GM21390 (cell line): Measurements from ENCODE around the gene CEACAM4.

Source experiments
- ATAC-seq: cut with Tn5 transposase; IDR thresholded peaks from one replicate; pipeline ENCODE4 v1.9.1; 2021; ENCODE audit not compliant: unreplicated experiment

CEACAM4 gene

DNA sequence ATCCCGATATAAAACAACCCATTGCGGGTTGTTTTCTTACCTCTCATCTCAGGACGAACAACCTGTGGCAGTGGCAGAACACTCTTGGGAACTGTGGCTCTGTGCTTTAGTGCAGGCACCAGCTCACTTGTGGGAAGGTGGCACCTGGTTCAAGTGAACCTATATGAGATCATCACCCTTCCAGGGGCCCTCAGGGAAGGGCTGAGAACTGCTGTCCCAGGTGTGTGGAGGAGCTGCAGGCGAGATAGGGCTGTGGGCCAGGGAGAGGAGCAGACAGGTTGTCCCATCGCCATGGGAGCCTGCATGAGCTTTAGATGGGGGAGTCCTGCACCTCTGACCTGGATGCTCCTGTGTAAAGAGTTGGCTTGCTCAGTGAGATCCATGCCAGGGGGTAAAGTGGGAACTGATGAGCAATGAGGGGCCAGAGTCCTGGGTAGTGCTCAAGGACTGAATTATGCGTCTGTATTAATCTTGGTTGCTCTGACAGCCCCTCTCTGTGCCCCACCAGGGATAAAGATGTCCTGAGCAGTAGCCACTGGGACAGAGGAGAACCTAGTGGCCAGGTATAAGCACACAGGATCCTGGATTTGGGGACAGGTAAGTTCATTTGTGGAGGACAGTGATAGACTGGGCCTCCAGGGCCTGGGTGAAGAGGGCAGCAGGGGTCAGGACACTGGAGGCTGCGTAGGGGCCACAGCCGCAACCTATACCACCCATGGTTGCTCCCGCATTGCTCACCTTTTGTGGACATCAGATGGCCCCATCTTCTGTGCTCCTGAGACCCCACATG lies 8.7 kb downstream of the CEACAM4 start:
- no peak for ATAC-seq

- ATAC-seq = no peak
These were observed 9.9 kb downstream of the CEACAM4 start for GRCh38 chr19:41616792-41617621.

DNA sequence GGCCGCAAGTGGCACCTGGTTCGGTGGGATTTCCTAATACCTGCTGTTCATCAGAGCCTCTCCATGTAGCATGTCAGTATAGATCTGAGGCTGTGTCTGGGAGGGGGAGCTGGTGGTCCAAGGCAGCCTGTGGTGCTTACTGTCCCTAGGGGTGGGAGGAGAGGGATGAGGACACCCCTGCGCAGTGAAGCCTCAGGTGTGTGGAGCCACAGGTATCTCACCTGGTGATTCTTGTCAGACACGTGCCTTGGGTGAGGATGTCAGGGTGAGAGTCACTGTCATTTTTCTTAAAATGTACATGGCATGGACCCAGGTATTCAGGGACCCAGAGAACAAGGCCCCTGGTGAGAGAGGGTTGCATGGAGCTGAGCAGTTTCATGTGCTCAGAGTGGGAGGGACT lies 11.7 kb downstream of the CEACAM4 start:
- no peak for ATAC-seq

DNA sequence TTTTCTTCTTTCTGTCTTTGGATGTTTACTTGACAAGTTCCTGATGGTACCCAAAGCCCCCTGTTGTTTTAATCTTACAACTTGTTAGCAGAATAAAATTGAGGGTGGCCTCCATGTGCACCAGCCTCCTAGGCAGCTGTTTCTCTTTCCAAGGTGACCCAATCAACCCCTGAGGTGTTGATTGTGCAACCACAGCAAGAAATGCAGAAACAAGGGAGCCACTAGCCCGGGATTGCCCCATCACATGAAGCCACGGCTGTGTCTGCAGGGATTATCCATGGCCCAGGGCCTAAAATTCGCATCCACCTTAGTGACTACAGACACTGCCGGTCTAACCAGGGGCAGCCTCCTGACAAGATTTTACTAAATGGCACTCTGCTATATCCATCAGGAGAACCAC lies 14.4 kb downstream of the CEACAM4 start:
- no peak for ATAC-seq

GRCh38 chr19:41610789-41611188 lies 16.1 kb downstream of the CEACAM4 start:
- no peak for ATAC-seq

DNA sequence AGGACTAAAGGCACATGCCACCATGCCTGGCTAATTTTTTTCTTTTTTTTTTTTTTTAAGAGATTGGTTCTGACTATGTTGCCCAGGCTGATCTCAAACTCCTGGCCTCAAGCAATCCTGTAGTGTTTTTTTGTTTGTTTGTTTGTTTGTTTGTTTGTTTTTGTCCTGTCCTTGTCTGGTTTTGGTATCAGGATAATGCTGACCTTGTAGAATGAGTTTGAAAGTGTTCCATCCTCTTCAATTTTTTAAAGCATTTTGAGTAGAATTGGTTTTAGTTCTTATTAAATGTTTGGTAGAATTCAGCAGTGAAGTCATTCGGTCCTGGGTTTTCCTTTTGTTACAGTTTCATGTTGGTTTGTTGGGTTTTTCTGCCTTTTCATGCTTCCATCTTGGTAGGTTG lies 19.2 kb downstream of the CEACAM4 start:
- no peak for ATAC-seq

DNA sequence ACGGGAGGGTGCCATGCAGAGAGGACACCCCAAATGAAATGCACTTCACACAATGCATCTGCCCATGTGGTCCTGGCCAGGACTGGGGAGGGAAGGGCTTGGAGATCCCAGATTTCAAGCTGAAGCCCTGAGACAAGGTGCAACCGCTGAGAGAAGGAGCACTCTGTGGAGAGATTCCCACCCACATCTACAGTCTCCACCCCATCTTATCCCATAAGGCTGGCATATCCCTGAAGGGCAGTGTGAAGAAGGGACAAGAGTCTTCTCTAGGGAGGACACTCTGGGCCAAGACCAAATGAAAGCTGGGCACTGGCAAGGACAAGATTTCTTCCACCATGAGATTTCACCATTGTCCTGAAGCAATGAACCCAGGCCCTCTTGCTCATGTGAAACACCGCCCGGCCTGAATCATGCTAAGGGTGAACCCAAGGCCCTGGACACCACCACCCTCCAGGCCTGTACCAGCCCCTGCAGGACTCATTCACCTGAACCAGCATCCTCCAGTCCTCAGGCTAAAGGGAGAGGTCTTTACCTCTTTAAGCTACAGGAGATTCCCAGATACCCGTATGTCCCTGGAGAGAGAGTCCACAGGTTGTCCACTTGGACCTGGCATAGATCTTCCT lies 20.5 kb downstream of the CEACAM4 start:
- no peak for ATAC-seq

- no peak for ATAC-seq
These were observed 22.0 kb downstream of the CEACAM4 start for GRCh38 chr19:41604831-41605230.

DNA sequence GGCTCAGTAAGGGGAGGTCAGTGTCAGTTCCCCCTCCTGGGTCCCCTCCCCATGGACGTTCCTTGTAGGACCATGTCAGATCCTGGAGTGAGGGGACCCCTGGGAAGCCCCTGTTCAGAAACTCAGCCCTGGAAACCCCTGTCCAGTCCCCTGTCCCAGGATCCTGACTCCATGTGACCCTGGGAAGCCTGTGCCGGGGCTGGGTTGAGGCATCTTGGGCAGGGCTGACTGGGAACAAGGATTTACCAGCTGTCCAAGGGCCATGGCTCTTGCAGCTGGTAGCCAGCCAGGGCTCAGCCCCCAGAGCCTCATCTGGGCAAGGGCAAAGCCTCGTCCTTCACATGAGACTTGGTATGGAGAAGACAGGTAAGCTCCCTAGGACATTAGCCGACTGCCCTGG lies 25.1 kb downstream of the CEACAM4 start:
- ATAC-seq = no peak

GRCh38 chr19:41599175-41599966 lies 27.5 kb downstream of the CEACAM4 start:
- no peak for ATAC-seq

- no peak for ATAC-seq
These were observed 29.3 kb downstream of the CEACAM4 start for GRCh38 chr19:41597600-41598041.

DNA sequence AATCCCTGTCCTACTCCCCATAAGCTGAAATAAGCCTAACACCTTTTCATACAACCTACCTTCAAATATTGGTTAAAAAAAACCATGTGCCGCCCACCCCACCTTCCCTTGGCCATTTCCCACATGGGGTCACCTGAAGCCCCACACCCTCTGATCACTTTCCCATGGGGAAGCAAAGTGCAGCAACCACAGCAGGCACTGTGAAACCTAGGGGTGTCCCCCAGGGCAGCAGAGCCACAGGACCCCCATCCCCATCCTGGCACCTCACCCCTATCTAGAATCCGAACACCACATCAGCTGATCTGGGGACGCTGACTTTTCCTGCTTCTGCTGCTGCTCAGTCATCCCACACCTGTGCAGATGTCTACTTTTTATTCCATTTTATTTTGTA lies 31.0 kb downstream of the CEACAM4 start:
- ATAC-seq = no peak

DNA sequence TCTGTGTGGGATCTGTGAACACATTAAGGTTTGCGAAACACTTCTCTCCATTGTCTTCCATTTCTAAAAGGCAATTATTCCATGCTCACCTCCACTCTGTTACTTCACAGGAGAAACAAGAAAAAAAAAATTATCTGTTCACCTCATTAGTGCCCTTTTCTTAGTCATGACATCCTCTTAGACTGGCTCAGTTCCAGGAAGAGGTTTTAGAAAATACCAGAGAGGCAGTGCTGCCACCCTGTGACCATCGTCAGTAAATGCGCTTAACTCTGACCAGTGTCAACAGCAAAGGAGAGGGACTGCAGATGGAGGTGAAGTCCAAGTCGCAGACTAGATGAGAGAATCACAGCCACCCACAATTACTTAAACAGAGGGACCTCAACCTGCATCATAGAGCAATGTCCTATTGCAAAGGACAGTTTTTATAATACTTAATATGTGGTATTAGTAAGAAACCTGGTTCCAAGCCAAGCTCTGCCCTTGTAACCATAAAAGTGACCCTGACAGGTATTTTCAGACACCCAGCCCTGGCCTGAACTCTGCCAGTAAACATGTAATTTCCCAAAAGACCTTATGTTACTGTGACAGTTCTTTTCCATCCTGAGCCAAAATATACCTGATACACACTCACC lies 31.5 kb downstream of the CEACAM4 start:
- ATAC-seq = no peak

GRCh38 chr19:41591951-41592562 lies 34.8 kb downstream of the CEACAM4 start:
- no peak for ATAC-seq

- no peak for ATAC-seq
These were observed 35.9 kb downstream of the CEACAM4 start for GRCh38 chr19:41590936-41591335.

GRCh38 chr19:41589371-41589770 lies 37.5 kb downstream of the CEACAM4 start:
- ATAC-seq = no peak

- ATAC-seq = no peak
These were observed 38.2 kb downstream of the CEACAM4 start for GRCh38 chr19:41588497-41589209.

GRCh38 chr19:41587838-41588210 lies 39.0 kb downstream of the CEACAM4 start:
- no peak for ATAC-seq

DNA sequence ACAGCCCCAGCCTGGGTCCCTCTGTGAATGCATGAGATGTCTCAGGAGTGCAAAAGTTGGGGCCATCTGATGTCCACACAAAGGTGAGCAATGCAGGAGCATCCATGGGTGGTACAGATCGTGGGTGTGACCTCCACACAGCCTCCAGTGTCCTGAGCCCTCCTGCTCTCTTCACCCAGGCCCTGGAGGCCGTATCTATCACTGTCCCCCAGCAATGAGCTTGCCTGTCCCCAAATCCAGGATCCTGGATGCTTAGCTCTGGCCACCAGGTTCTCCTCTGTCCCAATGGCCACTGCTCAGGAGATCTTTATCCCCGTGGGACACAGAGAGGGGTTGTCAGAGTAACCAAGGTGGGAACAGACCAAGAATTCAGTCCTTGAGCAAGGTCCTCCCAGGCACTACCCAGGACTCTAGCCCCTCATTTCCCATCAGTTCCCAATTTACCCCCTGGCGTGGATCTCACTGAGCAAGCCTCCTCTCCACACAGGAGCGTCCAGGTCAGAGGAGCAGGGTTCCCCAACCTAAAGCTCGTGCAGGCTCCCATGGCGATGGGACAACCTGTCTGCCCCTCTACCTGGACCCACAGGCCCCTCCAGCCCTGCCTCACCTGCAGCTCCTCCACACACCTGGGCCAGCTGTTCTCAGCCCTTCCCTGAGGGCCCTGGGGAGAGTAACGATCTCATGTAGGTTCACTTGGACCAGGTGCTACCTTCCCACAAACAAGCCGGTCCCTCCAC lies 39.6 kb downstream of the CEACAM4 start:
- ATAC-seq = no peak
